ENCODE results near the gene ULBP3.
"Not testable (repeated sequence)": the region's sequence is repeated elsewhere in the genome, so short reads cannot be mapped to it uniquely, and the experiment has no call there.

The ULBP3 gene

DNA sequence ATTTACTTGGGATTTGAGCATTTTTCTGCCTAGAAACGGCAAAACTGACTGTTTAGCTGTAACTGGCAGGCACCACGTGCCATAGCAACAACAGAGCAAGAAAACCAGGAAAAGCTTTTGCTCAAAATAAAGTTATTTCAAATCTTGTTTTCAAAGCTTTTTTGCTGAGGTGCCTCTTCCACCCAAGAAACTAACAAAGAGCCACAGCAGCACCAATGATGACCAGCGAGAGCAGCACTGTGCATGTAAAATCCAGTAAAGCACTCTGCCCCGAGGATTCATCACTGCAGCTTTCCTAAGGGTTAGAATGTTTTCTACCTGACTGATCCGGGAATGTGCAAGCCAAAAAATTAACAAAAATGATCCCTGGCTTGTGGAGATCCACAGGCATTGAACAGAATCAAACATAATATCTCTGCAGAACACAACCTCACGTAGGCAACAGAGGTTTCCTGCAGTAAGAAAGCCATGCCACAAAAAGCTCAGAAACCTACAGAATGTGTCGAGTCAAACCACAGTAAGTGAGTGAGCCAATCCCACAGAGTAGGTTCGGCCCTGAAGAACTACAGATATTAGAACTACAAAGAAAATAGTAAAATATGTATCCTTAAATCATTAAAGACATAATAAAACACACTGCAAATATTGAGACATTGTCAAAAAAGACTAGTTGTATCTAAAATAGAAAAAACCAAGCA lies 7.4 kb upstream of the ULBP3 start:
- DNase-seq (ENCODE audit: low spot score), result no peak

DNA sequence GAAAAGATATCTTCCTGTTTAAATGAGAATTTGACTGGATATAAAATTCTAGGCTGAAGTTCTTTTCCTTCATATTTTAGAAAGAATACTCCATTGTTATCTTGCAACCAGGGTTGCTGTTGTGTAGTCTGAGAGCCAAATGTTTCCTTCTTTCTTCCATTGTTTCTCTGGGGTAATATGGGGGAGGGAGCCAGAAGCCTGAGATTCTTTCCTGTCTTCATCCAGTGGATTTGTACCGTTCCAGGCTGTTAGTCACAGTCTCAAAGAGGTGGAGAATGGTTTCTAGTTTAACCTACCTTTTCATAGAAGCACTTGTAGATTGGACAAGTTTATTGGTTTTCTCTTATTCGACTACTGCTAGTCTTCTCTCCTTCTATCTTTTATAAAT lies 6.1 kb upstream of the ULBP3 start:
- no peak for DNase-seq (ENCODE audit: low spot score)

DNA sequence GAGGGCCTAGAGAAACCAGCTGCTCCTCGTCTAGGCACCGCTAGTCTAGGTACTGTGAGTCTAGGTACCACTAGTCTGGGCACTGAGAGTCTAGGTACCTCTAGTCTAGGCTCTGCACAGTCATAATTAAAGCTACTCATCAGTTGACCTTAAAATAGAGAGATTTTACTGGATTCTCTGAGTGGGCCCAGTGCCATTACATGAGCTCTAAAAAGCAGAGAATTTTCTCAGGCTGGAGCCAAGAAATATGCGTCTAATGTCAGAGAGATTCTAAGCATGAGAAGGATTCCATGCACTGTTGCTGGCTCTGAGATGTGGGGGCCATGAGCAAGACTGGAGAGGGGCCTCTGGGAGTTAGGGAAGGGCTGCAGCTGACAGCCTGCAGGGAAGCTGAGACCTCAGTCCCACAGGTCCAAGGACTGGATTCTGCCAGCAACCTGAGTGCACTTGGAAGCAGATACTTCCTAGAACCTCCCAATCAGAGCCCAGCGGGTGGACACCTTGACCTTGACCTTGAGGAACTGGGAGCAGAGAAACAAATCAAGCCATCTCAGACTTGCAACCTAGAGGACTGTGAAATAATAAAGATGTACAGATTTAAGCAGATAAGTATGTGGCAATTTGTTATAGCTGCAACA lies 5.6 kb upstream of the ULBP3 start:
- DNase-seq (ENCODE audit: low spot score), result not testable (repeated sequence)

DNA sequence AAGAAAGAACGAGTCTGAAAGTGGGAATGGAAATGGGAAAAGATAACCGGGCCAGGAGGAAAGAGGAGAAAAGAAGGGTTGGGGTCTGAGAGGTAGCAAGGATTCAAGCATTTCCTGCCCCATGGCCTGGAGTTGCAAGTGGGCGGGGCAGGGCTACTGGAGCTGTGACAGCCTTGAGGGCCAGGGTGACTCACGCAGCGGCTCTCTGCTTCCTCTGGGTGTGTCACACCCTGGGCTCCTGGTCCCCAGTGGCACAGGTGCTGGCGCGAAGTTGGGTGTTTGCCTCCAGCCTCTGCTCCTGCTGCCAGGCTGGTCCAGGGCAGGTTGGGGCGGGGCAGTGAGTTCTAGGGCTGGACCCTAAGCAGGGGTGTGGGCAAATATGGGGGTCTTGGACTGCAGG lies 3.3 kb upstream of the ULBP3 start:
- peak; percentile 41 for DNase-seq (ENCODE audit: low spot score)

DNA sequence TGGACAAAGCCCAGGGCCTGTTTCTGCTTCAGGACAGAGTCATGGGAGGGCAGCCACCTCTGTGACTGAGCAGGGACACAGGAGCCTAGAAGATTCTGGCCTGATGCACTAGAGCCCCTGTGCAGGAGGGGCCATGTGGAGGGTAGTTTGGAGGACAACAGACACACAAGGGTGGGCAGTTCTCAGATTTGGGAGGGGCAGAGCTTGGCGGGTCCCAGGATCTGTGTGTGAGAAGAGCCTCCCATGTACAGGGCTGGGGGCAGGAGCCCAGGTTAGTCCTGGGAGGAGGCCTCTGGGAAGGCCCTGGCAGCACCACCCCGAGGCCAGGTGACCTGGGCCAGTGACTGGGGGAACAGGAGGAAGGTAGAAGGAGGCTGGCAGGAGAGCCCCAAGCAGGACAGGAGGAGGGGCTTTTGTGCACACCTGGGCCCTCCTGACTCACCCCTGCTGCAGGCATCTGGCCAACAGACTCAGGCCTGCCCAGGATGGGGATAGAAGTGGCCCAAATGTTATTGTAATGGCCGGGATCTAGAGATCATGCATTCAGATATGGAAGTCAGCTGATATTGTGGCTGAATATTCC lies 1.4 kb upstream of the ULBP3 start:
- no peak for DNase-seq (ENCODE audit: low spot score)

DNA sequence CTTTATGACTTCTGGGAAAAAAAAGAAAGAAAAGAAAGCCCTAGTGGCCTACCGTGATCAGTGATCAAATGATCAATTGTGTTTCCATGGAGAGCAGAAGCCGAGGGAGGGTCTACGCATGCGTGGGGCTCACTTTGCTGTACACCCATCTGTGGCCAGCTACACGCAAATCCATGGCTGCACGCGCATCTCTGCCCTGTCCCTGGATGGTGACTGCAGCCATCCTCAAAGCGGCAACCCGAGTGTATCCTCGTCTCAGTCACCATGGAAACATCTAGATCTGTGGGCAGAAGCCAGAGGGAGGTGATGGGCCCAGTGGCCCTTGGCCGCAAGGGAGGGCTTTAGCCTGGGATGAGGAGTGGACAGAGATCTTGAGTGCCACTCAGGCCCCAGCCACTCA lies 785 bp upstream of the ULBP3 start:
- no peak for DNase-seq (ENCODE audit: low spot score)

DNA sequence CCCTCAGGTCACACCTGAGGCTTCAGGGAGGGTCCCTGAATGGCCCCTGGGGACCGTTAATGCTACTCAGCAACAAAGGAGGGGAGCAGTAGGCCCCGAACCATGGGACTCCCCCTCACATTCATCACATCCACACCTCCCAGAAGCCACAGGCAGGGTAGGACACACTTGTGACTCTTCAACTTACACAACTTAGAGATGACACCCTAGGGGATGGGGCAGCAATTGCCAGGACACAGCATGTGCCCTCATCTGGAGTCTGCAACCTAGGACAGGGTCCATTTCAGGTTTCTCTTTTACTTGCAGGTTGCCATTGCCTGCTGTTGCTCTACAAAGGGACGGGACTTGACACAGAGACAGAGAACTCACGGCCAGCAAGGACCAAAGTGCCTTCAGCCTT lies 770 bp downstream of the ULBP3 start:
- no peak for DNase-seq (ENCODE audit: low spot score)

DNA sequence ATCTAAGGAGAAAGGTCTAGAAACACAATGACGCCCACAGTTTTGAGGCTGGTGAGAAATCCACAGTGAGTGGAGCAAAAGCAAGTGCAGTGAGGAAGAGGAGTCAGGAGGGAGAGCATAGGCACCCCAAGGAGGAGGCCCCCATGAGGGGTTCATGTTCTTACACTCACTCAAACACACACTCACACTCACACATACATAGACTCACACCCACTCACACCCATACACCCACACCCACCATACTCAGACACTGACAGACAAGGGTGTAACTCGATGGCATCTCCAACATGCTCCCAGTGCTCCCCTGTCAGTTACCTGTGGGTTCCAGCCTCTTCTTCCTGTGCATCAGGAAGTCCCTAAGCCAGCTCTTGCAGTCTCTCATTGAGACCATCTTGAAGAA lies 3.8 kb downstream of the ULBP3 start:
- DNase-seq (ENCODE audit: low spot score), result no peak

DNA sequence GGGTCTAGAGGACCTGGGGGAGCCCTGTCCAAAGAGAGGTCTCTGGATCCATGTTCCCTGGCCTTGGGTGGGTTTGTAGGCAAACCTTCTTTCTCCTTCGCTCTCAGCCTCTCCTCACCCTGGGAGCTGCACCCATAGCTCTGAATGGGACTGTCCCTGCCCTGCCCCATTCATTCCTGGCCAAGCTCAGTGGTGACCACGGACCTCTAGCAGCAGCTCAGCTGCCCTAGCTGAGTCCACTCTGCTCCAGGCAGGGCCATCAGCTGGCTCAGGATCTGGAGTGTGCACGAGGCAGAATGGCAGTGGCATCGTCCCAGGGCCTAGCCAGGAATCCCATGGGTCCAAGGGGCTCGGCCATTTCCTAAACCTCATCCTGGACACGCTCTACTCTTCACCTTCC lies 5.3 kb downstream of the ULBP3 start:
- no peak for DNase-seq (ENCODE audit: low spot score)

DNA sequence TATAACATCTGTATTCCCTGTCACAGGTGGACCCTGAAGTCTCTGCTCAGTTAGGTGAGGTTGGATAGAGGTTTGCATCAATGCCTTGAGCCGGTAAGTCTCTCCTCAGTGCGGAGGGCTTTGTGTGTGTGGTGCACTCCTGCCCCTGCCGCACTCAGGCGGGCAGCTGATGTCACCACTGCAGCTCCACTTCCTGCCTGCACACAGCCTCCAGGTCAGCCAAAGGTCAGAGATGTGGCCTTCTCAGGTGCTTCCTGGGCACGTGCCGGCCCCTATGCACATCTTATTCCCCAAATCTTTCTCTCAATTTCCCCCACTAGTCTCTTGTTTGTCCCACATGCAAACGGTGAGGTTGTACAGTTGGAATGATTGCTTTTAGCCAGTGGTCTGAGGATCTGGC lies 8.9 kb downstream of the ULBP3 start:
- DNase-seq (ENCODE audit: low spot score), result not testable (repeated sequence)

DNA sequence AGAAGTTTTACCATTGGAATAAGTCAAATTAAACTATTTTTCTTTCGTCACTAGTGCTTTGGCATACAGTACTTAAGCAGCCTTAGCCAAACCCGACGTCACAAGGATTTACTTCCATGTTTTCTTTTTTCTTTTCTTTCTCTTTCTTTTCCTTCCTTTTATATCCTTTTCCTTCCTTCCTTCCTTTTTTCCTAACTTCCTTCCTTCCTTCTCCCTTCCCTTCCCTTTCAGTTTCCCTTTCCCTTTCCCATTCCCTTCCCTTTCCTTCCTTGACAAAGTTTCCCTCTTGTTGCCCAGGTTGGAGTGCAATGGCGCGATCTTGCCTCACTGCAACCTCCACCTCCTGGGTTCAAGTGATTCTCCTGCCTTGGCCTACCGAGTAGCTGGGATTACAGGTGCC lies 9.9 kb downstream of the ULBP3 start:
- no peak for DNase-seq (ENCODE audit: low spot score)

DNA sequence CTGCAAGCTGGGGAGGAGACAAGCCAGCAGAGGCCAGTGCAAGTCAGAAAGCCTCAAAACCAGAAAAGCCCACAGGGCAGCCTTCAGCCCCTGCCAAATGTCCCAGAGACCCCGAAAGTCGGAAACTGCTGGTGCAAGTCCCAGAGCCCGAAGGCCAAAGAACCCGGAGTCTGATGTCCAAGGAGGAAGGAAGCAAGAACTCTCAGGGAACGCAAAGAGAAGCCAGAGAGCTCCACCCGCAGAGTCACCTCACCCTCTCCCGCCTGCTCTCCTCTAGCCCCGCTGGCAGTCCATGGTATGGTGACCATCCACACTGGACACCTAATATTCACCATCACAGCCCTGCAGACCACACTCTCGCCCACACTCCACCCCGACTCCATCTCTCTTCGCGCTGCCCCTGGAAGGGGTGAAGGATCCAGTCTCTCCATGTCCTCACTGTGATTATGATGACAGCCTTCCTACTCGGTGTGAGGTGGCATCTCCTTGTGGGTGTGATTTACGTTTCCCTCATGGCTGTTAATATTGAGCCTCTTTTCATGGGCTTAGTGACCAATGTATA lies 10.6 kb downstream of the ULBP3 start:
- DNase-seq (ENCODE audit: low spot score), result no peak

DNA sequence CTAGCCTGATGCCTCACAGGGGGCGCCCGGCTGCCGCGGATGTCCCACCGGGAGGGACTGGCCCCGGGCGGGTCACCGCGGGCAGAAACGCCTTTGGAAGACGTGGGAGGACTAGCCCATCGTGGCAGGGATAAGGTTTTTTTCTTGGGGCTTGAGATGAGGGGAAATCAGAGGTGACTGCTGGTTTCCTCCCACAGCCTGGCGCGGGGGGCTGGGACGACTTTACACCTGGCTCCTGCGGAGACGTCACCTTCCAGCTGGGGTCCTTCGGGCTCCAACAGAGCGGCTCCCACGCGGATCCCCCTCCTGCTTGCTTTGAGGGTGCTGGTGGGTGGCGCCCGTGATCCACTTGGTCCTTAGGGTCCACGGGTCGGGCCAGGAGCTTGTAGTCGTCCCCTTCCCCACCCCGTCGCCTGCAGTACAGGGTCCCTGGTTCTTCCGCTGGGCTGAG lies 11.4 kb downstream of the ULBP3 start:
- no peak for DNase-seq (ENCODE audit: low spot score)

DNA sequence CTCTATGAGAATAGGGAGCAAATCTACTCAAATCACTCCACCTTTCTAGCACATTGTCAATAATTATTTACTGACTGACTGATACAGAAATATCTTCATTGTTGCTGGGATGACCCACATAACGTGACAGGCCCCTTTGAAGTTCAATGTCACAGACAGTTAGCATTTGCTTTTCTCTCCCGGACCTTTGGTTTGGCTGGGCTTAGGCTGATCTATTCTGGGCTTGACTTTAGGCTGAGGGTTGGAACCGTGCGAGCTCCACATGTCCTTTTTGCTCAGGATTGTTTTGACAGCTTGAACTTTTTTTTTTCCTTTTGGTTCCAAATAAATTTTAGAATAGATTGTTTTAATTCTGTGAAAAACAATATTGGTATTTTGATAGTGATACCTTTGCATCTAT lies 12.0 kb downstream of the ULBP3 start:
- DNase-seq (ENCODE audit: low spot score), result no peak

DNA sequence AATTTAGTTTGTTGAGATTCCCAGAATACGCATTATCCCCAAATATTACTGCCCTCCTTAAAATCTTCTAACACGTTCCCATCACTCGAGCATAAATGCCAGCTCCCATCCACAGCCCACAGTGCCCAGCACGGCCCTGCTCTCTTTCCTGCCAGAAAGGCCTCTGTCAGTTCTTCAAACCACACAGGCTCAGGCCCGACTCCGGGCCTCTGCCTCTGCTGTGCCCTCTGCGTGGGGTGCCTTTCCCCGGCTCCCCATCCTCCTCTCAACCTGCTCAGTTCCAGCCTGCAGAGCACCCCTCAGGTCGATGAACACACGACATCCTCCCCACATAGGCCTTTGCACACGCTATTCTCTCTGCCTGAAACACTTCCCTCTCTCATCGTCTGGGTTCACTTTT lies 12.8 kb downstream of the ULBP3 start:
- DNase-seq (ENCODE audit: low spot score), result no peak

DNA sequence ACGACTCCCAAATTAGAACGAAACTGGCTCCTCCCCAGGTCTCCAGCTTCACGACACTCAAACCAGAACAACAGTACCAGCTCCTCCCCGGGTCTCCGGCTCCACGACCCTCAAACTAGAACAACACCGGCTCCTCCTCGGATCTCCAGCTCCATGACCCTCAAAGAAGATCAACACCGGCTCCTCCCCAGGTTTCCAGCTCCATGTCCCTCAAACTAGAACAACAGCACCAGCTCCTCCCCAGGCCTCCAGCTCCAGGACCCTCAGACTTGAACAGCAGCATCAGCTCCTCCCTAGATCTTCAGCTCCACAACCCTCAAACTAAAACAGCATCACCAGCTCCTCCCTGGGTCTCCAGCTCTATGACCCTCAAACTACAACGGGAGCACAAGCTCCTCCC lies 13.8 kb downstream of the ULBP3 start:
- DNase-seq (ENCODE audit: low spot score), result no peak

DNA sequence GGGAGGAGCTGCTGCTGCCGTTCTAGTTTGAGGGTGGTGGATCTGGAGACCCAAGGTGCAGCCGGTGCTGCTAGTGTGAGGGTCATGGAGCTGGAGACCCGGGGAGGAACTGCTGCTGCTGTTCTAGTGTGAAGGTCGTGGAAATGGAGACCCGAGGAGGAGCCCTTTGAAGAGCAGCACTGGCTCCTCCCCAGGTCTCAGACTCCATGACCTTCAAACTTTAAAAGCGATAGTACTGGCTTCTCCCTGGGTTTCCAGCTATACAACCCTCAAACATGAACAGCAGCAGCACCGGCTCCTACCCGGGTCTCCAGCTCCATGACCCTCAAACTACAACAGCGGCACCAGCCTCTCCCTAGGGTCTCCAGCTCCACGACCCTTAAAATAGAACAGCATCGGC lies 15.5 kb downstream of the ULBP3 start:
- DNase-seq (ENCODE audit: low spot score), result no peak

DNA sequence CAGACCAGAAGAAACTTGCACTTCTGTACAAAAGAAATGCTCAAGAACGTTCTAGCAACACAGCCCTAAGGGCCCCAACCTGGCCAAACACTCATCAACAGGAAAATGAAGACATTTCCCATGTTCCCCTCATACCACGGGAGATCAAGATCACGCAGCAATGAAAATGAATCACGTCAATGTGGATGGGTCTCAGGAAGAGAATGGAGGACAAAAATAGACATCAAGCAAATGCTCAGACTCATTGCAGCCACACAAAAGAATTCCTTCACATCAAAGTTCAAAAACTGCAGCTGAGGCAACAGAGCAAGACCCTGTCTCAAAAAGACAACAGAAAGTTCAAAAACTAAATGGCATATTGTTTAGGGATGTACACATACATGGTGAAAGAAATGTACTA lies 18.1 kb downstream of the ULBP3 start:
- DNase-seq (ENCODE audit: low spot score), result no peak

DNA sequence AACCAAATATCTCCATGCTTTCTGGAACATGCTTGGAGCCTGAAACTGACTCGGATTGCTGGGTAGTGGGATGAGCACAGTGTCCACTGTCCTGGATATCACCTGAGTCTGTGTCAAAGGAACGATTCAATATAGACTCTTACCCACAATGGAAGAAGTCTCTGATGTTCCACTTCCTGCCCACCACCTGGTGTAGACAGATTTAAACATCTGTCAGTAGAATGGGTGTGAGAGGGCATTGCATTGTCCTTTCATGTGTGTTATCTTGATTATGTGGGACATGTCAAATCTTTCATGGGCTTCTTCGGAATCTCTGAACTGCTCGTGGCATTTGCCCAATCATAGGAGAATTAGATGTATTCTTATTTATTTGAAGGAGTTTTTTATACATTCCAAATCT lies 20.8 kb downstream of the ULBP3 start:
- DNase-seq (ENCODE audit: low spot score), result no peak

DNA sequence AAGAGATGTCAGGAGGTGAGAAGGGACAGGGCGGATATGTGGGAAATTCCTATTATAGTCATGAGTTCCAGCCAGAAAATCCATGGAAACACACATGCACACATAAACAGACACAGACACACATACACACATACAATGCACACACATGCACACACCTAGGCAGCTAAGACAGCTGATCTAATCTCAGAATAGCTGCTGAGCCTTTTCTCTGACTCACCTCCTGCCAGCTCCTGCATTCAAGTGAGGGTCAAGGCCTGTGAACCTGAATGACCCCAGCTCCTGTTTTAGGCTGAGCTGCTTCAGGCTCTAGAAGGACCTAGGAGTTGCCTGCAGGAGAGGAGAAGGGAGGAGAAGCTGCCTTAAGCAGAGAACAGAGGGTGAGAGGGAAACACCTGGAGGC lies 22.0 kb downstream of the ULBP3 start:
- no peak for DNase-seq (ENCODE audit: low spot score)

DNA sequence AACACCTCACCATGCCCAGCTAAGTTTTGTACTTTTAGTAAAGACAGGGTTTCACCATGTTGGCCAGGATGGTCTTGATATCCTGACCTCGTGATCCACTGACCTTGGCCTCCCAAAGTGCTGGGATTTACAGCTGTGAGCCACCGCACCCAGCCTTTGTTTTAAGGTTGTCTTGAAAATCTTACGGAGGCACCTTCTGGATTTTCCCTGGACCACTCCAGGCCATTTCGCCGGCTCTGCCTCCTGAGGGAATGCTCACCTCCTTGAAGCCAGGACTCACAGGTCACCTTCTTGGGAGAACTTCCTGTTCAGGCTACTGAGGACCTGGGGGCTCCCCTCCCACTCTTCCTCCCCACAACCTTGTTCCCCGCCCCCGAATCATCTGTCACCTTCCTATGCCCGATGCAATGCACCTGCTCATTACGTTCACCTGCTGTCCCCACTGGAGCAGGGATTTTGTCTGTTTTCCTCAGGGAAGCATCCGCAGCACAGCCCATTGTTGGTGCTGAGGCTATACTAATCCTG lies 24.2 kb downstream of the ULBP3 start:
- no peak for DNase-seq (ENCODE audit: low spot score)

DNA sequence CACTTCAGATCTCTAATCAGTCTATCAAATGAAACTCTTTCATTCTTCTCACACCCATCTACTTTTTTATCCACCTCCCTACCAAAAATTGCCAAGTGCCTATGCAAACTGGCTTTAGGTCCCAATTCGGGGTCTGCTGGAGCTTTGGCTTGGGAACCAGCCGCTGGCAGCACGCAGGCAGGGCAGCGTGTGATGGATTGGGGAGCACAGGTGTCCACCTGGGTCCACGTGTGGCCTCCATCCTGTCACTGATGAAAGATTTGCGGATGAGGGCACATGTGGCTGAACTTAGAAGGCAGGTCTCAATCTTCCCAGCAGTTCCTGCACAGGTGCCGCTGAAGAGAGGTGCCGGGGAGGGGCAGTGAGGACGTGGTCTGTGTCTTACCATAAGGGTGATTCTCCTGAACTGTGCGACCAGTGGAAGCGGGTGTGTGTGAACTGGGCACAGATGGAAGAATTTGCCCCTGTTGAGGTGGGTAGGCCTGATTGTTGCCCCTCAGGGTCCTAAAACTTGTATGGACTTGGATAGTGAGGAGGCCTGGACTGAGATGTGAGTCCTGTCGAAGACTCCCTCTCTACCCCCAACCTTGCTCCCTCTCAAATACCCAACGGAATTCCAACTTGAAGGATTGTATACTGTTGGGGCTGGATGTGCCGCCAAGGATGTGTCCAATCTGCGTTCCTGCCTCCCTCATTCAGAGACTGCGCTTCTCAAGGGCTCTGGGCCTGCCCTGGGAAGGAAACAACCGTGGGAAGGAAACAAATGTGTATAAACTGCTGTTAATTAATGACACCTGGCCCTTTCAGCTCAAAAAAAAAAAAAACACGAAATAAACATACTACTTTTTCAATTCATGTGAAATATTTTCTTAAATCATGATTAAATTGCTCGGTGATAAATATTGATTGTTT lies 25.2 kb downstream of the ULBP3 start:
- no peak for DNase-seq (ENCODE audit: low spot score)
